HepG2 (cell line): ENCODE data around the gene RAB20. TPM values are rescaled to one million over a fixed set of nuclear protein-coding genes. Genes with fewer than 3 reads are reported as not detected.

ENCODE experiments used
- ATF5 ChIP-seq: sonication (generic); formaldehyde crosslinking; IDR thresholded peaks from 2 replicates; pipeline ENCODE4 v1.4.0; 2020; ENCODE audit warnings: mild to moderate bottlenecking, low read depth, missing genetic modification reagents
- BCL6 ChIP-seq: IDR thresholded peaks from 2 replicates; pipeline ENCODE4 v1.6.1; 2016; ENCODE audit warnings: missing genetic modification reagents, missing compliant biosample characterization
- BHLHE40 ChIP-seq: IDR thresholded peaks from 2 replicates; pipeline ENCODE4 v1.6.1; 2011; ENCODE audit warnings: low read length, improper control_type of control experiment
- FOSL2 ChIP-seq: sonication (generic); formaldehyde crosslinking; IDR thresholded peaks from 2 replicates; pipeline ENCODE4 v1.4.0; 2020; ENCODE audit warnings: missing genetic modification reagents
- FOXA1 ChIP-seq, 2 experiments: fragments of 450-650 bp in 1 of 2; sonication (generic) in 1 of 2; formaldehyde crosslinking in 1 of 2; IDR thresholded peaks; 2 replicates each; pipeline versions ENCODE4 v1.4.0 to v1.6.1; 2016 to 2020; ENCODE audit warnings: missing genetic modification reagents in 1 of 2
- FOXA3 ChIP-seq: IDR thresholded peaks from 2 replicates; pipeline ENCODE4 v1.6.1; 2016; ENCODE audit warnings: missing genetic modification reagents, missing compliant biosample characterization
- GATAD2A ChIP-seq: IDR thresholded peaks from 2 replicates; pipeline ENCODE4 v1.6.1; 2016
- HNRNPL ChIP-seq: fragments of 200-400 bp; formaldehyde crosslinking; IDR thresholded peaks from 2 replicates; pipeline ENCODE4 v1.6.1; 2017; ENCODE audit warnings: mild to moderate bottlenecking, low read depth, low read length
- KLF11 ChIP-seq: IDR thresholded peaks from 2 replicates; pipeline ENCODE4 v1.6.1; 2016; ENCODE audit warnings: missing compliant biosample characterization
- MED1 ChIP-seq: sonication (generic); formaldehyde crosslinking; IDR thresholded peaks from 2 replicates; pipeline ENCODE4 v1.4.0; 2020; ENCODE audit warnings: missing genetic modification reagents
- NCOA2 ChIP-seq: sonication (generic); formaldehyde crosslinking; IDR thresholded peaks from 2 replicates; pipeline ENCODE4 v1.8.0; 2022; ENCODE audit warnings: inconsistent platforms
- NFRKB ChIP-seq: fragments of 450-650 bp; IDR thresholded peaks from 2 replicates; pipeline ENCODE4 v1.6.1; 2017
- PAXIP1 ChIP-seq: sonication (generic); formaldehyde crosslinking; conservative IDR thresholded peaks from 2 replicates; pipeline ENCODE4 v1.4.0; 2020; ENCODE audit warnings: mild to moderate bottlenecking, missing genetic modification reagents, moderate library complexity
- RARA ChIP-seq: IDR thresholded peaks from 2 replicates; pipeline ENCODE4 v1.6.1; 2016; ENCODE audit warnings: missing genetic modification reagents, missing compliant biosample characterization
- SAP130 ChIP-seq: IDR thresholded peaks from 2 replicates; pipeline ENCODE4 v1.6.1; 2016; ENCODE audit warnings: low read depth
- SOX13 ChIP-seq, 3 experiments: fragments of 450-650 bp in 1 of 3; sonication (generic) in 1 of 3; formaldehyde crosslinking in 1 of 3; IDR thresholded peaks in 2 of 3; conservative IDR thresholded peaks in 1 of 3; 2 replicates each; pipeline versions ENCODE4 v1.5.0 to v1.6.1; 2016 to 2020; ENCODE audit warnings: antibody characterized with exemption in 1 of 3, mild to moderate bottlenecking in 1 of 3, missing compliant biosample characterization in 1 of 3, missing genetic modification reagents in 1 of 3, moderate library complexity in 1 of 3
- TOPORS ChIP-seq: sonication (generic); formaldehyde crosslinking; IDR thresholded peaks from 2 replicates; pipeline ENCODE4 v1.8.0; 2023; ENCODE audit warnings: mild to moderate bottlenecking, missing genetic modification reagents
- ZBTB34 ChIP-seq: sonication (generic); formaldehyde crosslinking; IDR thresholded peaks from 2 replicates; pipeline ENCODE4 v1.8.0; 2022; ENCODE audit warnings: mild to moderate bottlenecking, missing genetic modification reagents
- ZFP90 ChIP-seq: sonication (generic); formaldehyde crosslinking; IDR thresholded peaks from 2 replicates; pipeline ENCODE4 v1.8.0; 2022; ENCODE audit warnings: missing genetic modification reagents, mild to moderate bottlenecking, inconsistent platforms, borderline replicate concordance
- ZNF292 ChIP-seq: sonication (generic); formaldehyde crosslinking; IDR thresholded peaks from 2 replicates; pipeline ENCODE4 v1.8.1; 2022; ENCODE audit warnings: mild to moderate bottlenecking, low read depth, missing genetic modification reagents, borderline replicate concordance
- ZNF362 ChIP-seq: sonication (generic); formaldehyde crosslinking; IDR thresholded peaks from 2 replicates; pipeline ENCODE4 v1.4.0; 2020; ENCODE audit warnings: missing genetic modification reagents, mild to moderate bottlenecking, borderline replicate concordance
- polyA plus RNA-seq, 8 experiments: library from polyadenylated mRNA; depleted of rRNA in 3 of 8; stranded (reverse) in 7 of 8; unstranded in 1 of 8; fragments of >200 nt; fragmentation: Illumina TruSeq in 4 of 8; extraction: Trizol in 4 of 8; gene quantifications; 2 replicates each; pipeline versions ENCODE4 v1.2.1 to v1.2.3, GENCODE V29; 2011 to 2016; ENCODE audit warnings: low read depth in 4 of 8, missing spikeins in 1 of 8, mixed read lengths in 1 of 8; ENCODE audit not compliant: insufficient read depth in 1 of 8
- total RNA-seq, 5 experiments: library from RNA; depleted of rRNA; stranded (reverse); fragments of >200 nt; fragmentation: Illumina TruSeq; extraction: Trizol; gene quantifications; 2 replicates each; pipeline ENCODE4 v1.2.3, GENCODE V29; 2016; ENCODE audit warnings: low read depth in 1 of 5
- TF ChIP-seq, protein P1 (sequence below): sonication (generic); IDR thresholded peaks from 2 replicates; pipeline ENCODE4 v1.6.1; 2016; ENCODE audit warnings: low read depth, borderline replicate concordance

RAB20 gene
- total and polyA plus RNA-seq, 2 of the 13 experiments (the other 11 are each of a cell fraction or from before 2014, with no cell fraction given), result 15.6 to 30.5 TPM

- TF ChIP-seq SAP130 (CRISPR knock-in tag) (peak; percentile 62), FOXA3 (CRISPR knock-in tag) (peak; percentile 89), RARA (CRISPR knock-in tag) (peak; percentile 51), MED1 (CRISPR knock-in tag) (0 out of 2 replicates have a peak, but pooled peaks have one; percentile 10), ZNF362 (CRISPR knock-in tag) (peak; percentile 60; the same call in 1 of the 2 replicates), ZBTB34 (CRISPR knock-in tag) (peak; percentile 61; the same call in 1 of the 2 replicates), NCOA2 (CRISPR knock-in tag) (peak; percentile 77), PAXIP1 (CRISPR knock-in tag) (peak; percentile 70), BCL6 (CRISPR knock-in tag) (peak; percentile 28; the same call in 1 of the 2 replicates), KLF11 (CRISPR knock-in tag) (no peak), ZFP90 (CRISPR knock-in tag) (no peak), BHLHE40 (0 out of 2 replicates have a peak, but pooled peaks have one; percentile 9), NFRKB (no peak), ATF5 (CRISPR knock-in tag) (no peak), FOSL2 (peak; percentile 95), GATAD2A (CRISPR knock-in tag) (peak; percentile 78), SOX13 (IDR thresholded peaks at IDR 0.05) (0 out of 2 replicates have a peak, but pooled peaks have one; percentile 38), SOX13 (CRISPR knock-in tag; conservative IDR thresholded peaks at IDR 0.05 in 1 of 2, IDR thresholded peaks at IDR 0.05 in 1 of 2) (peak in 1 of 2 experiments; percentile 94; a peak in 2 of 4 replicates), HNRNPL (0 out of 2 replicates have a peak, but pooled peaks have one; percentile 7), ZNF292 (no peak), FOXA1 (IDR thresholded peaks at IDR 0.05) (peak; percentile 74), FOXA1 (CRISPR knock-in tag; IDR thresholded peaks at IDR 0.05) (peak; percentile 92), TOPORS (CRISPR knock-in tag) (no peak)
- TF ChIP-seq, protein P1, sequence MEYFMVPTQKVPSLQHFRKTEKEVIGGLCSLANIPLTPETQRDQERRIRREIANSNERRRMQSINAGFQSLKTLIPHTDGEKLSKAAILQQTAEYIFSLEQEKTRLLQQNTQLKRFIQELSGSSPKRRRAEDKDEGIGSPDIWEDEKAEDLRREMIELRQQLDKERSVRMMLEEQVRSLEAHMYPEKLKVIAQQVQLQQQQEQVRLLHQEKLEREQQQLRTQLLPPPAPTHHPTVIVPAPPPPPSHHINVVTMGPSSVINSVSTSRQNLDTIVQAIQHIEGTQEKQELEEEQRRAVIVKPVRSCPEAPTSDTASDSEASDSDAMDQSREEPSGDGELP, result 0 out of 2 replicates have a peak, but pooled peaks have one; percentile 11
Observed at GRCh38 chr13:110576736-110577476, 15.4 kb upstream of the RAB20 start (continued).
